Activated T-cell treated with anti-CD3 and anti-CD28 coated beads, Interleukin-2, amount 50 U/mL, for 72 hours (primary cell): Measurements from ENCODE around the gene PTX3. TPM values are rescaled to one million over a fixed set of nuclear protein-coding genes. Genes with fewer than 3 reads are reported as not detected.

Experiments
- ATAC-seq, 2 donors: fragments of 150-1000 bp; cut with Tn5 transposase; replicated peaks in 1 of 2; 2 replicates each; pipeline ENCODE4 v1.10.0; 2021; ENCODE audit warnings: moderate library complexity in 2 of 2, mild to moderate bottlenecking in 1 of 2
- DNase-seq, 2 donors: peaks; one replicate each; pipeline ENCODE4 v3.0.0; 2021 to 2022; ENCODE audit warnings: mixed read lengths in 1 of 2
- H3K27ac Mint-ChIP-seq: one replicate; pipeline ENCODE4 v1.8.0; 2022; ENCODE audit warnings: mild to moderate bottlenecking, moderate library complexity, mixed read lengths
- H3K27me3 Mint-ChIP-seq: one replicate; pipeline ENCODE4 v1.8.0; 2022; ENCODE audit warnings: low read depth, mixed read lengths
- H3K36me3 Mint-ChIP-seq, 2 donors: one replicate each; pipeline ENCODE4 v1.8.0; 2022; ENCODE audit warnings: mixed read lengths in 2 of 2, mild to moderate bottlenecking in 1 of 2; ENCODE audit not compliant: insufficient read depth in 2 of 2
- H3K4me1 Mint-ChIP-seq: one replicate; pipeline ENCODE4 v1.8.0; 2022; ENCODE audit warnings: low read depth, mixed read lengths
- H3K4me3 Mint-ChIP-seq, 2 donors: one replicate each; pipeline ENCODE4 v1.8.0; 2022; ENCODE audit warnings: mild to moderate bottlenecking in 2 of 2, mixed read lengths in 2 of 2, moderate library complexity in 2 of 2
- H3K9me3 Mint-ChIP-seq, 2 donors: one replicate each; pipeline ENCODE4 v1.8.0; 2022; ENCODE audit warnings: mixed read lengths in 2 of 2
- total RNA-seq, 2 donors: library from RNA; stranded (reverse); gene quantifications; one replicate each; pipeline ENCODE4 v1.2.3, GENCODE V29; 2022

The PTX3 gene
- total RNA-seq, 2 donors from 2014 or later, result 0.56 to 0.65 TPM

- H3K27me3 Mint-ChIP-seq, result no peaks in the 10 kb centered on the region
- H3K4me1 Mint-ChIP-seq, result no peaks in the 10 kb centered on the region
- H3K36me3 Mint-ChIP-seq, result no peaks in the 10 kb centered on the region
- H3K4me3 Mint-ChIP-seq, result no peak overlapping the region
- no peak for DNase-seq
- no peaks in the 10 kb centered on the region for H3K9me3 Mint-ChIP-seq
- ATAC-seq, result no peak
- no peak overlapping the region for H3K27ac Mint-ChIP-seq
Observed at GRCh38 chr3:157408499-157409149, 28.0 kb upstream of the PTX3 start.

- ATAC-seq (no peak), DNase-seq (no peak)
- Mint-ChIP-seq H3K36me3 (no peaks in the 10 kb centered on the region), H3K4me1 (no peaks in the 10 kb centered on the region), H3K27ac (no peak overlapping the region), H3K4me3 (no peak overlapping the region), H3K9me3 (no peaks in the 10 kb centered on the region), H3K27me3 (no peaks in the 10 kb centered on the region)
Observed at GRCh38 chr3:157409516-157409915, 27.1 kb upstream of the PTX3 start.

- no peaks in the 10 kb centered on the region for H3K9me3 Mint-ChIP-seq
- no peaks in the 10 kb centered on the region for H3K27me3 Mint-ChIP-seq
- DNase-seq (no peak), ATAC-seq (no peak)
- no peak overlapping the region for H3K27ac Mint-ChIP-seq
- no peaks in the 10 kb centered on the region for H3K36me3 Mint-ChIP-seq
- no peaks in the 10 kb centered on the region for H3K4me1 Mint-ChIP-seq
- no peak overlapping the region for H3K4me3 Mint-ChIP-seq
Observed at GRCh38 chr3:157410945-157411344, 25.7 kb upstream of the PTX3 start.

GRCh38 chr3:157412323-157412855 is 24.3 kb upstream of the PTX3 start:
- no peak for ATAC-seq
- Mint-ChIP-seq H3K36me3 (no peaks in the 10 kb centered on the region), H3K9me3 (no peaks in the 10 kb centered on the region), H3K27me3 (no peaks in the 10 kb centered on the region), H3K27ac (no peak overlapping the region), H3K4me3 (no peak overlapping the region), H3K4me1 (no peaks in the 10 kb centered on the region)
- DNase-seq, result no peak

GRCh38 chr3:157414861-157415260 is 21.8 kb upstream of the PTX3 start:
- DNase-seq (no peak), ATAC-seq (no peak)
- H3K27me3 Mint-ChIP-seq, result no peaks in the 10 kb centered on the region
- H3K4me3 Mint-ChIP-seq, result no peak overlapping the region
- H3K36me3 Mint-ChIP-seq, result no peaks in the 10 kb centered on the region
- no peaks in the 10 kb centered on the region for H3K4me1 Mint-ChIP-seq
- H3K9me3 Mint-ChIP-seq, result peaks cover 0 to 2% of the 10 kb centered on the region in 2 donors
- H3K27ac Mint-ChIP-seq, result no peak overlapping the region

- H3K27ac Mint-ChIP-seq, result no peak overlapping the region
- no peak for ATAC-seq
- H3K27me3 Mint-ChIP-seq, result no peaks in the 10 kb centered on the region
- H3K36me3 Mint-ChIP-seq, result no peaks in the 10 kb centered on the region
- H3K9me3 Mint-ChIP-seq, result peaks cover 0 to 2% of the 10 kb centered on the region in 2 donors
- no peak overlapping the region for H3K4me3 Mint-ChIP-seq
- no peak for DNase-seq
- H3K4me1 Mint-ChIP-seq, result no peaks in the 10 kb centered on the region
Observed at GRCh38 chr3:157416347-157417087, 20.1 kb upstream of the PTX3 start.

- Mint-ChIP-seq H3K4me3 (no peak overlapping the region), H3K4me1 (no peaks in the 10 kb centered on the region), H3K36me3 (no peaks in the 10 kb centered on the region), H3K27me3 (no peaks in the 10 kb centered on the region), H3K27ac (no peak overlapping the region), H3K9me3 (peaks cover 1 to 2% of the 10 kb centered on the region in 2 donors)
- ATAC-seq (no peak), DNase-seq (no peak)
Observed at GRCh38 chr3:157417247-157417646, 19.4 kb upstream of the PTX3 start.

- no peaks in the 10 kb centered on the region for H3K27me3 Mint-ChIP-seq
- H3K9me3 Mint-ChIP-seq, result peaks cover 2% of the 10 kb centered on the region in 2 donors
- no peak for ATAC-seq
- no peaks in the 10 kb centered on the region for H3K4me1 Mint-ChIP-seq
- H3K4me3 Mint-ChIP-seq, result no peak overlapping the region
- no peak overlapping the region for H3K27ac Mint-ChIP-seq
- H3K36me3 Mint-ChIP-seq, result no peaks in the 10 kb centered on the region
- DNase-seq, result no peak
Observed at GRCh38 chr3:157418104-157418503, 18.5 kb upstream of the PTX3 start.

GRCh38 chr3:157420606-157421130 is 16.0 kb upstream of the PTX3 start:
- ATAC-seq (no peak), DNase-seq (no peak)
- no peak overlapping the region for H3K4me3 Mint-ChIP-seq
- H3K36me3 Mint-ChIP-seq, result no peaks in the 10 kb centered on the region
- H3K27me3 Mint-ChIP-seq, result no peaks in the 10 kb centered on the region
- no peak overlapping the region for H3K27ac Mint-ChIP-seq
- H3K4me1 Mint-ChIP-seq, result no peaks in the 10 kb centered on the region
- peaks cover 4 to 6% of the 10 kb centered on the region in 2 donors for H3K9me3 Mint-ChIP-seq

- H3K27ac Mint-ChIP-seq, result no peak overlapping the region
- no peaks in the 10 kb centered on the region for H3K4me1 Mint-ChIP-seq
- no peak overlapping the region for H3K4me3 Mint-ChIP-seq
- H3K27me3 Mint-ChIP-seq, result no peaks in the 10 kb centered on the region
- no peaks in the 10 kb centered on the region for H3K36me3 Mint-ChIP-seq
- ATAC-seq (no peak), DNase-seq (no peak)
- peaks cover 8 to 9% of the 10 kb centered on the region in 2 donors for H3K9me3 Mint-ChIP-seq
Observed at GRCh38 chr3:157423337-157423736, 13.3 kb upstream of the PTX3 start.

- H3K4me3 Mint-ChIP-seq, result no peak overlapping the region
- no peaks in the 10 kb centered on the region for H3K36me3 Mint-ChIP-seq
- H3K9me3 Mint-ChIP-seq, result peaks cover 6 to 8% of the 10 kb centered on the region in 2 donors
- H3K27ac Mint-ChIP-seq, result no peak overlapping the region
- no peaks in the 10 kb centered on the region for H3K27me3 Mint-ChIP-seq
- peaks cover 7% of the 10 kb centered on the region for H3K4me1 Mint-ChIP-seq
- ATAC-seq (no peak), DNase-seq (no peak)
Observed at GRCh38 chr3:157427901-157428300, 8.7 kb upstream of the PTX3 start.

GRCh38 chr3:157428853-157429252 is 7.8 kb upstream of the PTX3 start:
- no peaks in the 10 kb centered on the region for H3K36me3 Mint-ChIP-seq
- peaks cover 7% of the 10 kb centered on the region for H3K4me1 Mint-ChIP-seq
- H3K9me3 Mint-ChIP-seq, result peaks cover 6 to 7% of the 10 kb centered on the region in 2 donors

GRCh38 chr3:157429708-157430107 is 6.9 kb upstream of the PTX3 start:
- H3K9me3 Mint-ChIP-seq, result peaks cover 3% of the 10 kb centered on the region in 2 donors
- H3K27ac Mint-ChIP-seq, result no peak overlapping the region
- no peaks in the 10 kb centered on the region for H3K36me3 Mint-ChIP-seq
- H3K27me3 Mint-ChIP-seq, result peaks cover 14% of the 10 kb centered on the region
- DNase-seq (no peak), ATAC-seq (peak; percentile 50 to 53)
- peaks cover 7% of the 10 kb centered on the region for H3K4me1 Mint-ChIP-seq
- H3K4me3 Mint-ChIP-seq, result no peak overlapping the region

More at GRCh38 chr3:157428853-157429252, 7.8 kb upstream of the PTX3 start:
- H3K27me3 Mint-ChIP-seq, result peaks cover 9% of the 10 kb centered on the region
- DNase-seq (no peak), ATAC-seq (no peak)
- no peak overlapping the region for H3K27ac Mint-ChIP-seq
- no peak overlapping the region for H3K4me3 Mint-ChIP-seq
